Hepatic stellate cell (primary cell): ENCODE measurements around the gene MAK.
"Not testable (repeated sequence)": the region's sequence is repeated elsewhere in the genome, so short reads cannot be mapped to it uniquely, and the experiment has no call there.

Source experiments
- DNase-seq: peaks from one replicate; pipeline ENCODE4 v3.0.0; 2011; ENCODE audit warnings: low spot score

The MAK gene

GRCh38 chr6:10779076-10779475 is 59.3 kb downstream of the MAK start:
- no peak for DNase-seq

GRCh38 chr6:10778230-10778629 is 60.1 kb downstream of the MAK start:
- DNase-seq: no peak

GRCh38 chr6:10771371-10771894 is 66.9 kb downstream of the MAK start:
- no peak for DNase-seq

- no peak for DNase-seq
These were observed 68.9 kb downstream of the MAK start for GRCh38 chr6:10769419-10769818.

GRCh38 chr6:10763006-10763405 is 75.3 kb downstream of the MAK start:
- no peak for DNase-seq

- DNase-seq: no peak
These were observed 78.4 kb downstream of the MAK start for GRCh38 chr6:10759884-10760329.

GRCh38 chr6:10759312-10759839 is 79.0 kb downstream of the MAK start:
- peak; percentile 38 for DNase-seq

GRCh38 chr6:10756085-10756484 is 82.3 kb downstream of the MAK start:
- no peak for DNase-seq

GRCh38 chr6:10751757-10752156 is 86.6 kb downstream of the MAK start:
- not testable (repeated sequence) for DNase-seq

- not testable (repeated sequence) for DNase-seq
These were observed 87.8 kb downstream of the MAK start for GRCh38 chr6:10750568-10750967.

GRCh38 chr6:10749734-10750133 is 88.6 kb downstream of the MAK start:
- DNase-seq: no peak

- DNase-seq: peak; percentile 98
These were observed 90.9 kb downstream of the MAK start, which contains the start of gene TMEM14B for GRCh38 chr6:10747251-10747972. TMEM14B (plus strand) TSS chr6:10747805; CDS start chr6:10749246, 1,441 bp downstream.

- no peak for DNase-seq
These were observed 91.5 kb downstream of the MAK start for GRCh38 chr6:10746915-10747250.

GRCh38 chr6:10745116-10745515 is 93.2 kb downstream of the MAK start:
- DNase-seq: no peak

GRCh38 chr6:10743515-10743914 is 94.8 kb downstream of the MAK start:
- DNase-seq: no peak

GRCh38 chr6:10742251-10742650 is 96.1 kb downstream of the MAK start:
- no peak for DNase-seq

- DNase-seq: not testable (repeated sequence)
These were observed 96.7 kb downstream of the MAK start for GRCh38 chr6:10741643-10742042.

GRCh38 chr6:10740061-10740460 is 98.3 kb downstream of the MAK start:
- no peak for DNase-seq

- no peak for DNase-seq
These were observed 101.6 kb downstream of the MAK start for GRCh38 chr6:10736731-10737130.

GRCh38 chr6:10733863-10734262 is 104.5 kb downstream of the MAK start:
- no peak for DNase-seq

GRCh38 chr6:10733151-10733715 is 105.1 kb downstream of the MAK start:
- no peak for DNase-seq

- DNase-seq: no peak
These were observed 108.1 kb downstream of the MAK start for GRCh38 chr6:10730254-10730653.

GRCh38 chr6:10725716-10726115 is 112.6 kb downstream of the MAK start:
- no peak for DNase-seq
